ENCODE data around the gene PARD3B.
A peak's percentile ranks its signal among the peaks of the same experiment; 100 is the strongest.

PARD3B gene

GRCh38 chr2:204850581-204850980, 305.3 kb downstream of the PARD3B start:
- no peak for DNase-seq

GRCh38 chr2:204853905-204854304, 308.6 kb downstream of the PARD3B start:
- no peak for DNase-seq

DNA sequence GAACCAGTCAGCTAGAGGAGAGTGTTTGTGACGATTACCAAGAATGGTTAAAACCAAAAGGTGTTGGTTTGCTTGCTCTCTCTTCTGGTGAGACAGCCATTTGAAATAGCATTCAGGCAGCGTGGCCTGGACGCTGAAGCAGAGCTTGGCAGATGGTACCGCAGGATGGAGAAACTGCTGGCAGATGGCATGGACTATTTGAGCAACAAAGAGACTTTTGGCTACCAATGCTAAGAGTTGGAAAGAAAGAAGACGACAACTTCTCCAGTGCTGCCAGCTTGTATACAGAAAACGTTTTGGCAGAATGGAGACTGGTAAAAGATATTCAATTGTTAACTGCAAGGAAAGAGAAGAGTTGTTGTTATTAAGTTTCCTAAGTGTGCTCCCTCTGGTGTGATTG, 315.0 kb downstream of the PARD3B start:
- no peak for DNase-seq

- no peak for DNase-seq
Measured at GRCh38 chr2:204862809-204863208, 317.5 kb downstream of the PARD3B start.

DNA sequence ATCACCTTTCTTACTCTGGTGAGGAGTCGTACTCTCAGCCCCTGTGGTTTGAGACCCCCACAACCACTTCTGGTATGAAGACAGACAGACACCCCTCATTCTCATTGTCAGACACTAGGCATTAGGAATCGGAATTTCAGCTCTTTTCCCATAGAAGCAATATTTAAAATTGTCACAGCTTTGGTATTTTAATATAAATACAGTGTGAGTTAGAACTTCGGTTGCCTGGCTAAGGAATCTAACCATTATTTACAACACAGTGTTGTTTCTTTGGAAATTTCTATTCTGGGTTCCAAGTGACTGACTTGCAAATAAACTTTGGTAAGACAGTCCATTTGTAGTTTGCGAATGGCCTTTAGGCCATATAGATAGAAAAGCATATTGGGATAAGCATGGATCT, 318.1 kb downstream of the PARD3B start:
- no peak for DNase-seq

GRCh38 chr2:204869132-204869823, 324.0 kb downstream of the PARD3B start:
- no peak for DNase-seq

DNA sequence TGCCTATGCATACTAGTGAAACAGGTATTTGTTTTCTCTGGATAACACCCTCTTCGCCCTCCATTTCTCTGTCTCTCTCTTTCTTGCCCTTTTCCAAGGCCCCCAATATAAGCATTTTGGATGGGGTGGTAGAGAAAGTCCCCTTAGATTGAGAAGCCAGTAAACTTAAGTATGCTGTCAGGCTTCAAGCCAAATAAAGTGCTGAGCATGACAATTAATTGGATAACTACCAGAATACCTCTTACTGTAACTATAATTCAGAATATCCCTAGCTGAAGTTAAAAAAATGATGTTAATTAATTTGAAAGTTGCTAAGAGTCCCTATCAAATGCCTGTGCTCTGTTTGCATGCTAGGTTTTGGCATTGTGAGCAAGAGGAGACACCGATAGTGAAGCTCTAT, 324.8 kb downstream of the PARD3B start:
- no peak for DNase-seq

- peak; percentile 27 for DNase-seq
Measured at GRCh38 chr2:204871231-204871953, 326.1 kb downstream of the PARD3B start.

- no peak for DNase-seq
Measured at GRCh38 chr2:204876311-204876710, 331.0 kb downstream of the PARD3B start.

GRCh38 chr2:204877691-204878090, 332.4 kb downstream of the PARD3B start:
- no peak for DNase-seq

DNA sequence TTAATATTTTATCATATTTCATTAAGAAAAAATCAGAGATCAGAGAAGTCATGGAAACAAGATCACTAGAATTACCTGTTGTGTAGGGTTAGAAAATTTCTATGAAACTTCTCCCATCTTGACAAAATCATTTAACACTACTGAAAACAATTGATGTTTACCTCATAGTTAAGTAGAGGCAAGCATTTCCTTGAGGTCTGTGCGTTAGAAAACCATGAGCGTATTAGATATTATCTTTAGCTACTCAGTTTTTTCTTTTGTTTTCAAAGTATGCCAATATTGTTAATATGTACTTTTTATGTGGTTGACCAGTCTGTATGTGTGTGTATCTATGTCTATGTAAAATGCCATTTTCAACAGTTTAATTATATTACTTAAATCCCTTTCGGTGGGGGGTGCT, 335.7 kb downstream of the PARD3B start:
- no peak for DNase-seq

DNA sequence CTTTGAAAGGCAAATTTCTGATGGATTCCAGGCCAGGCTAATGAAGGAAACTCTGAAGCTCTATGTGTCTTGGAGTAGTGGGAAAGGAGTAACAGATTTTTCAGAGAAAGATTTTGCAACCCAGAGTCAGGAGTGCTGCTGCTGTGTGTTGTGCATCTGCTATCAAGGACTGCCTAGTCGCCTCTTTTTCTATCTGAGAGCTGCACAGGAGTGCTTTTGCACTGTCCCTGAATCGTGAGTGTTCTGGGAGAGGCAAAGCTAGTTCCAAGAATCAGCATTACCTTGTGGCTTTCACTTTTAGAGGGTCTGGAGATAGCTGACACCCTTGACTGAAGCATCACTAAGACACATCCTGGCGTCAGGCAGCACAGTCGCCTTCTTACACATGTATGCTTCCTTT, 336.4 kb downstream of the PARD3B start:
- DNase-seq, result no peak

DNA sequence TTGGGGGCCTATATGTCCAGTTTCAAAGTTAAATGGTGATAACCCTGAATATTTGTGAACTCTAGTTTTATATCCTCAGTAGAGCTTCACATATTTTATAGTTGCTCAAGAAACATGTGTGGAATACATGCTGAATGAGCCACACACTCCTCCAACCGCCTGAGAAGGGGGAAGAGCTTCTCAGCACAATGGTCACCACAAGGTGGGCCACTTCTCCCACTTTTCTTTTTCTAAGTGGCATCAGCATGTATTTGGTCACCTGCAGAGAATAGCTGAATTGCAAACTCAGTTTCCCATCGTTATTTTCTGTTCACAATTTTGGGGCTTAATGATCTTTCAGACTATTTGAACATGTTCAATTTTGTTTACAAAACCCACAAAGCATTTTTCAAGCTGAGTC, 340.5 kb downstream of the PARD3B start:
- DNase-seq, result no peak

- no peak for DNase-seq
Measured at GRCh38 chr2:204886713-204887112, 341.4 kb downstream of the PARD3B start.

GRCh38 chr2:204888222-204888621, 342.9 kb downstream of the PARD3B start:
- no peak for DNase-seq

DNA sequence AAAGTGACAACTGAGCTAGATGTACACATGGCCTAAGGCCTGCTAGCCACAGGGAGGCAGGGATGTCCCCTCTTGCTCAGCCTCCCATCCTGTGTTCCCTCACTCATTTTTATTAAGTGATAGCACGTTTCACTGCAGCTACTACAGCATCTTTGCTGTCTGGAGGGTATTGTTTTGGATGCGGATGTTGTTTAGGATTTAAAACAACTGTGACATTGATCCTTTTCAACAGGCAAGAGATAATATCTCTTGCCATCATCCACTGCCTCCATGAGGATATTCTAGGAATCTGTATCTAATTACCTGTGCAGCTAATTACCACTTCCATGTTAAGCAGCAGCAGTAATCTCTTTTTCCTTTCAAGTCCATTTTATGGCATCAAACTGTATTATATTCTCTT, 345.4 kb downstream of the PARD3B start:
- no peak for DNase-seq

DNA sequence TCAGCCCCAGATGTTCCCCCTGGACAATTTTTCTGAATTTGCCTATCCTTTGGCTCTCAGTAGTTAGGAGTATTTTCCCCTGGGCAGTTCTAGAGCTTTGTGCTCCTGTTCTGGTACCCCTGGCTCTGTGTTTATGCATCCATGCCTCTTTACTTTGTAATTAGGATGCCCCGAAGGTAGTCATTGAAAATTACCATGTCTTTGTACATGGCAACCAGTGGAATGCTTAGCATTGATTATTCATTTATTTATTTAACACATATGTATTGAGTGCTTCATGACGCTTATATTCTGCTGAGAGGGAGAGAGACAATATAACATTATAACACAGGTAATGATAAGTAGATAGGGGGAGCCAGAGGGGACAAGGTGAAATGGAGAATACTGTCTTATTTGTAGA, 346.5 kb downstream of the PARD3B start:
- no peak for DNase-seq

GRCh38 chr2:204892506-204893255, 347.4 kb downstream of the PARD3B start:
- no peak for DNase-seq

DNA sequence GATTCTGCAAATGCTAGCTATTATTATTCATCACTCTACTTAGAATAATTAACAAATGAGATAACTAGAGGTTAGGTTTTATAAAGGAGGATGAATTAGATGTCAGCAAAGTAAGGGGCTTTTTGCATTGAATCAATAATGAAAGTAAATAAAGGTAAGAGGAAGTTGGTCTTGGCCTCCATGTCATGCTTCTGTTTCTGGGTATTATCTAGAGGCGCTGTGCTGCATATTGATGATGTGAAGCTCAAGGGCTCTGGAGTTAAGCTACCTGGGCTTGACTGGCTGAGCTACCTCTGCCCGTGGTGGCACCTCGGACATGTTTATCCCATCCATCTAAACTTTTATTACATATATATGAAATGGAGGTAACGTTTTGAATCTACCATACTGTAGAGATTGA, 350.9 kb downstream of the PARD3B start:
- no peak for DNase-seq

DNA sequence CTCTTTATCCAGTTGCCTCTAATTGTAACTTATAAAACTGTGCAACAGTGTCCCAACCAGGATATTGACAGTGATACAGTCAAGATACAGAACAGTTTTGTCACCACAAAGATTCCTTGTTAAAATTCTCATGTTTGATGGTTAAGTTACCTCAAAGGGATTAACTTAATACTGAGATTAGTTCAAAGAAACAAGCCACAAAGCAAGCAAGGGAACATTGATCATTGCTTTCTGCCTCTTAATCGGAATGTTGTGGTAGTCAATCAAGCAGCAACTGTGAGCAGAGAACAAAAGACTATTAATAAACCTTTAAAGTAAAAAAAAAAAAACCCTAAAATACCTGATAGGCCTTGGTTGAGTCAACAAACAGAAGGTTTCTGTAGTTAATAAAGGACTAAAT, 352.3 kb downstream of the PARD3B start:
- DNase-seq, result no peak

- no peak for DNase-seq
Measured at GRCh38 chr2:204898928-204899640, 353.8 kb downstream of the PARD3B start.

- no peak for DNase-seq
Measured at GRCh38 chr2:204899983-204900382, 354.7 kb downstream of the PARD3B start.

GRCh38 chr2:204900487-204900886, 355.2 kb downstream of the PARD3B start:
- DNase-seq, result no peak
